ENCODE data around the gene CCDC183. TPM values are rescaled to one million over a fixed set of nuclear protein-coding genes. Genes with fewer than 3 reads are reported as not detected.

Gene CCDC183
- total RNA-seq, 4 donors from 2014 or later = 0.51 to 2.4 (median 1.5) TPM

DNA sequence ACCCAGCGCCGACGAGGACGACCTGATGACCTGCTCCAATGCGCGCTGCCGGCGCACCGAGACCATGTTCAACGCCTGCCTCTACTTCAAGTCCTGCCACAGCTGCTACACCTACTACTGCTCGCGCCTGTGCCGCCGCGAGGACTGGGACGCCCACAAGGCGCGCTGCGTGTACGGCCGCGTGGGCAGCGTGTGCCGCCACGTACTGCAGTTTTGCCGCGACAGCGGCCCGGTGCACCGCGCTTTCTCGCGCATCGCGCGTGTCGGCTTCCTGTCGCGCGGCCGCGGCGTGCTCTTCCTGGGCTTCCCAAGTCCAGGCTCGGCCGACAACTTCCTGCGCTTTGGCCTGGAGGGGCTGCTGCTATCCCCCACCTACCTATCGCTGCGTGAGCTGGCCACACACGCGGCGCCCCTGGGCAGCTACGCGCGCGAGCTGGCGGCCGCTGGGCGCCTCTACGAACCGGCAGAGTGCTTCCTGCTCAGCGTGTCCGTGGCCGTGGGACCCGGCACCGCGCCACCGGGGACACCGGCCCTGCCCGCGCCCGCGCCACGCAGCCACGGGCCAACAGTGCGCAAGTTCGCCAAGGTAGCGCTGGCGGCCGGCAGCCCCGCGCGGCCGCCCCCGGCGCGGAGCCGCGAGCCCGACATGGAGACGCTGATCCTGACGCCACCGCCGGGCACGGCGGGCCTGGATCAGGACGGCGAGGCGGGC, 50.4 kb downstream of the CCDC183 start:
- TF ChIP-seq, protein P1, sequence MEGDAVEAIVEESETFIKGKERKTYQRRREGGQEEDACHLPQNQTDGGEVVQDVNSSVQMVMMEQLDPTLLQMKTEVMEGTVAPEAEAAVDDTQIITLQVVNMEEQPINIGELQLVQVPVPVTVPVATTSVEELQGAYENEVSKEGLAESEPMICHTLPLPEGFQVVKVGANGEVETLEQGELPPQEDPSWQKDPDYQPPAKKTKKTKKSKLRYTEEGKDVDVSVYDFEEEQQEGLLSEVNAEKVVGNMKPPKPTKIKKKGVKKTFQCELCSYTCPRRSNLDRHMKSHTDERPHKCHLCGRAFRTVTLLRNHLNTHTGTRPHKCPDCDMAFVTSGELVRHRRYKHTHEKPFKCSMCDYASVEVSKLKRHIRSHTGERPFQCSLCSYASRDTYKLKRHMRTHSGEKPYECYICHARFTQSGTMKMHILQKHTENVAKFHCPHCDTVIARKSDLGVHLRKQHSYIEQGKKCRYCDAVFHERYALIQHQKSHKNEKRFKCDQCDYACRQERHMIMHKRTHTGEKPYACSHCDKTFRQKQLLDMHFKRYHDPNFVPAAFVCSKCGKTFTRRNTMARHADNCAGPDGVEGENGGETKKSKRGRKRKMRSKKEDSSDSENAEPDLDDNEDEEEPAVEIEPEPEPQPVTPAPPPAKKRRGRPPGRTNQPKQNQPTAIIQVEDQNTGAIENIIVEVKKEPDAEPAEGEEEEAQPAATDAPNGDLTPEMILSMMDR (IDR thresholded peaks at IDR 0.05; ENCODE audit: low read depth) = no peak

DNA sequence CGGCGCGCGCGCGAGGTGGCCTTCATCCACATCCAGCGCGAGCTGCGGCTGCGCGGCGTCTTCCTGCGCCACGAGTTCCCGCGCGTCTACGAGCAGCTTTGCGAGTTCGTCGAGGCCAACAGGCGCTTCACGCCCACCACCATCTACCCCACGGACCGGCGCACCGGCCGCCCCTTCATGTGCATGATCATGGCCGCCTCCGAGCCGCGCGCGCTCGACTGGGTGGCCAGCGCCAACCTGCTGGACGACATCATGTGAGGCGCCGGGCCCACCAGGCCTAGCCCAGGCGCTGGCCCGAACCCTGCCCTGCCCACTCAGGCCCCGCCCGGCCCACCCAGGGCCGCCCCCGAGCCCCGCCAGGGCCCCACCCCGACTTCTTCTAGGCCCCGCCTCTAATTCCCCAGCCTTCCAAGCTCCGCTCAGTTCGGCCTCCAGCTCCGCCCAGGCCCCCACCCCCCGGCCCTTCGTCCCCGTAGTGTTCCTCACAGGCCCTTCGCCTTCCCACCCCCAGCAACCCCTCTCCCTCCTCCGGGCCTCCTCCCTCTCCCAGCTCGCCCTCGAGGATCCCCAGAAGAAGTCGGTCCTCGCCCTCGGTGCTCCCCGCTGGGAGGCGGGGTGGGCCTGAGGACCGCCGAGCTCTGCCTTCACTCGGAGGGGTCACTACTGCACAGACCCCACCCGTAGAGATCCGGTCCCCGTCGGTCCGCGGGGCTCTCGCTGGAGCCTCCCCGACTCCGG, 51.1 kb downstream of the CCDC183 start:
- TF ChIP-seq, protein P1 (IDR thresholded peaks at IDR 0.05; ENCODE audit: low read depth) = no peak

DNA sequence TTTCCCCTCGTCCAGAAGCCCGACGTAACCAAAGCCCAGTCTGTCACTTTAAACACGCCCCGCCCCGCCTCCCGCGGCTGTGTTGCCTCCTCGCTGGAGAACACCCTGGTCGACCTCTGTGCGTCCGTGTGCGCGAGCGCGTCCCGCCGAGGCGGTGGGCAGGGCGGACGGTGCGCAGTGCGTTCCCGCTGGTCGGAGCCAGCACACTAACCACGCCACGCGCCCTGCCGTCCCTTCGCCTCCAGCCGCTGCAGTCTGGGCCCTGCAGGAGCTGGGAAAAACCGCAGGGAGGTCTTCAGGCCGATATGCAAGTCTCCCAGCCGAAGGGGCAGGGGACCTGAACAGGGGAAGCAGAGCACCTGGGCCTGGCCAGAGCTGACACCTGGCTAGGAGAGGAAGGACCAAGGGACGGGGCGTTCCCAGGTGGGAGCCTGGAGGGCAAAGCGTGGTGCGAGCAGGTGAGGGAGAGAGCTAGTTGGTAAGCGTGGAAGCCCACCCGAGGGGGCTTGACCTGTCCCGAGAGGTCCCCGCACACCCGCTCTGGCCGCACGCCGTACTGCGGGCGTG, 51.8 kb downstream of the CCDC183 start:
- TF ChIP-seq, protein P1 (IDR thresholded peaks at IDR 0.05; ENCODE audit: low read depth) = no peak

DNA sequence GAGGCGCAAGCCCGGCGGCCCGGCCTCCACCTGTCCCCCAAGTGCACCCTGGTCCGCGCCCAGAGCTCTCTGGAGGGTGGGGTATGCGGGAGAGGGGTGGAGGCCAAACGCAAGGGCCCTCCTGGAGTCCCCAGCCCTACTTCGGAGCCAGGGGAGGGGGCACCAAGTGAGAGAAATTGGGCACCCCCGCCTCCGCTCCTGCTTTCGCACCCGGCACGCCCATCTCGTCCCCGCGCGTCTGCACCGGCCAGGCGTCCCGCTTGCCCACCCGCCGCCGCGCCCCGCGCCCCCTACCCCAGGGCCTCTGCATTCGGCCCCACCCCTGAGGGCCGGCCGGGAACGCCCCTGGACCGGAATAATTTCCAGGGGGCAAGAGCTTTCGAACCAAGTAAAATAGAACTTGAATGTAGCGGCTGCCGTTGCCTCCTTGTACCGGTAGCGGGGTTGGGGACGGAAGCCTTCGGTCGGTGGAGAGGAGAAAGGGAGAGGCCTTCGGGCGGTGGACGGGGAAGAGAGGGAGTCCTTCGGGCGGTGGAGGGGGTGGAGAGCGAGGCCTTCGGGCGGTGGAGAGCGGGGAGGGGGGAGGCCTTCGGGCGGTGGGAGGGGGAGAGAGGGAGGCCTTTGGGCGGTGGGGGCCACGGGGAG, 52.4 kb downstream of the CCDC183 start:
- TF ChIP-seq, protein P1 (IDR thresholded peaks at IDR 0.05; ENCODE audit: low read depth) = no peak

DNA sequence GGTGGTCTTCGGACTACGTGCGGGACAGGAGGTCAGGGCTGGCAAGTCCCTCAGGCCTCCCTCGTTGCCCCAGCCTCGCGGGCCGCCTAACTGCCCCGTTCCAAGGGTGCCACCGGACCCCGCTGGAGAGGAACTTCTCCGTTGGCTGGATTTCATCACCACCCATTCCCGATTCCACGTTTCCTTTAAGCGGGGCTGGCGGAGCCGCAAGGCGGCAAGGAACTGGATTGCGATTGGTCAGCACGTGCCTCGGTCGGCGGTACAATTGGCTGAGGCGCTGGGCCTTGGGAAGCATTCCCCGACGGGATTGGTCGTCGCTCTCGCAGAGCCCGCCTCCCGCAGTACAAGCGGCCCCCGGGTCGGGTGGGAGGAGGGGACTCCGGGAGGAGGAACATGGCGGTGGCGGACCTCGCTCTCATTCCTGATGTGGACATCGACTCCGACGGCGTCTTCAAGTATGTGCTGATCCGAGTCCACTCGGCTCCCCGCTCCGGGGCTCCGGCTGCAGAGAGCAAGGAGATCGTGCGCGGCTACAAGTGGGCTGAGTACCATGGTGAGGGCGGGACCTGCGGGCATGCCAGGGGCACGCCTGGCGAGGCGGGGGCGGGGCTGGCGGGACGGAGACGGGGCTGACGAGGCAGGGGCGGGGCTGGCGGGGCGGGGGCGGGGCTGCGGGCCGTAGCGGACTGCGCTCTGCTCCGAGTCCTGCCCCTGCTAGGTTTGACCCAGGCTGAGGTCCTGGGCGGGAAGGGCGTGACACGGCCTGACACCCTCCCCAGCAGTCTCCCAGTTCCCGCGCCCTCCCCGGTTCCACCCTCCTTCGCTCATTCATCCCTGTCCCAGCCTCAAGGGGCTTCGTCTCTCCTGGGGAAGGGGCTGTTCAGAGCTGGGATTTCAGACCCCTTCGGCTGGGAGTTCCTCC, 53.2 kb downstream of the CCDC183 start, which contains the start of gene PHPT1:
PHPT1 (plus strand) TSS at position 372 of the 922 bp plus-strand sequence; CDS start at position 394, 22 bp downstream.
- TF ChIP-seq, protein P1 (IDR thresholded peaks at IDR 0.05; ENCODE audit: low read depth) = no peak

DNA sequence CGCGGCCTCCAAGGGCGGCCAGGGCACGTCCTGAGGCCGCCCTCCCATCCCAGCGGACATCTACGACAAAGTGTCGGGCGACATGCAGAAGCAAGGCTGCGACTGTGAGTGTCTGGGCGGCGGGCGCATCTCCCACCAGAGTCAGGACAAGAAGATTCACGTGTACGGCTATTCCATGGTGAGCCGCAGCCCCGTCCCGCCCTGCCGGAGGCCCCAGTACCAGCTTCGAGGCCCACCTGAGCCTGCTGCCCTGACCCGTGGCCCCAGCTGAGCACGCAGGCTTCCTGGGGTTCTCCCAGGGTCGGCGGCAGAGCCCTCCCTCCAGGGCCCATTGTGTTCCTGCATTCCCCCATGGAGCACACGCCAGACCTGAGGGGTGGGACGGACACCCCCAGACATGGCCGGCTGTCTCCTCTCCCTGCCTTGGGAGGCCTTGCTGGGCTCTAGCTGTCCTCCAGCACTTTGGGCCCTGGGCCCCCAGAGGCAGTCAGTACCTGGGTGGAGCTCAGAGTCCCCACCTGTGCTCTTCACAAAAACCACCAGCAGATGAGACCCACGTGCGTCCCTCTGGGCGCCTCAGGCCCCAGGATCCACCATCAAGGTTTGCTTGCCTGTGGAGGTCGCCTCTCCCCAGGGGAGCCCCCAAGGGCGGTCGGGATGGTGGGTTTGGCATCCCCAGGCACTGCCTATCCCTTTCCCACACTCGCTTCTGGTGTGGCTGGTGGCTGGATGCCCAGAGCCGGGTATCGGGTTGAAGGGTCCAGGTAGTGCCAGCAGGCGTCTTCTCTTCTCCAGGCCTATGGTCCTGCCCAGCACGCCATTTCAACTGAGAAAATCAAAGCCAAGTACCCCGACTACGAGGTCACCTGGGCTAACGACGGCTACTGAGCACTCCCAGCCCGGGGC, 54.1 kb downstream of the CCDC183 start:
- TF ChIP-seq, protein P1 (IDR thresholded peaks at IDR 0.05; ENCODE audit: low read depth) = no peak

Data from subcutaneous adipose tissue (tissue), 4 donors.